CD4-positive, alpha-beta T cell treated with Interleukin-17A for 1 hour (primary cell): Measurements from ENCODE around the gene ID1.
"Not testable (repeated sequence)": the region's sequence is repeated elsewhere in the genome, so short reads cannot be mapped to it uniquely, and the experiment has no call there.

ENCODE experiments used
- DNase-seq: peaks from one replicate; pipeline ENCODE4 v3.0.0-alpha.2; 2020

The ID1 gene

GRCh38 chr20:31573555-31574321 lies 31.4 kb upstream of the ID1 start:
- no peak for DNase-seq

- DNase-seq = not testable (repeated sequence)
These were observed 30.1 kb upstream of the ID1 start for GRCh38 chr20:31574986-31575385.

- DNase-seq = no peak
These were observed 28.3 kb upstream of the ID1 start for GRCh38 chr20:31576751-31577150.

GRCh38 chr20:31577194-31577593 lies 27.9 kb upstream of the ID1 start:
- DNase-seq = no peak

GRCh38 chr20:31578448-31579138 lies 26.5 kb upstream of the ID1 start:
- DNase-seq = no peak

- no peak for DNase-seq
These were observed 25.8 kb upstream of the ID1 start for GRCh38 chr20:31579245-31579644.

GRCh38 chr20:31579941-31580651 lies 25.0 kb upstream of the ID1 start:
- DNase-seq = not testable (repeated sequence)

- DNase-seq = no peak
These were observed 24.4 kb upstream of the ID1 start for GRCh38 chr20:31580706-31581105.

- no peak for DNase-seq
These were observed 23.7 kb upstream of the ID1 start for GRCh38 chr20:31581391-31581790.

- DNase-seq = no peak
These were observed 17.3 kb upstream of the ID1 start for GRCh38 chr20:31587545-31588389.

GRCh38 chr20:31590717-31591225 lies 14.3 kb upstream of the ID1 start:
- DNase-seq = no peak

GRCh38 chr20:31593221-31594001 lies 11.7 kb upstream of the ID1 start:
- no peak for DNase-seq

- no peak for DNase-seq
These were observed 11.0 kb upstream of the ID1 start for GRCh38 chr20:31594002-31594557.

- no peak for DNase-seq
These were observed 10.3 kb upstream of the ID1 start for GRCh38 chr20:31594558-31595379.

GRCh38 chr20:31595380-31595653 lies 9.8 kb upstream of the ID1 start:
- DNase-seq = no peak

GRCh38 chr20:31595654-31596411 lies 9.3 kb upstream of the ID1 start:
- DNase-seq = no peak

- DNase-seq = not testable (repeated sequence)
These were observed 8.7 kb upstream of the ID1 start for GRCh38 chr20:31596412-31596715.

- no peak for DNase-seq
These were observed 8.1 kb upstream of the ID1 start for GRCh38 chr20:31596831-31597480.

- DNase-seq = no peak
These were observed 7.6 kb upstream of the ID1 start for GRCh38 chr20:31597481-31597855.

- DNase-seq = no peak
These were observed 2.7 kb upstream of the ID1 start for GRCh38 chr20:31602431-31602778.
